IPS DF 6.9 (cell line): Measurements from ENCODE around the gene MAN2A1.

ENCODE experiments used
- DNase-seq: peaks from one replicate; pipeline ENCODE4 v3.0.0-alpha.2; 2013; ENCODE audit warnings: low read depth, low spot score
- H3K27ac ChIP-seq: one replicate; pipeline ENCODE4 v1.5.1; 2013; ENCODE audit warnings: low read length, control low read depth
- H3K27me3 ChIP-seq: 2 replicates; pipeline ENCODE4 v1.6.1; 2013; ENCODE audit warnings: mild to moderate bottlenecking, low read length; ENCODE audit not compliant: control insufficient read depth, insufficient read depth
- H3K36me3 ChIP-seq: 2 replicates; pipeline ENCODE4 v1.6.1; 2013; ENCODE audit warnings: low read length; ENCODE audit not compliant: control insufficient read depth, insufficient read depth
- H3K4me1 ChIP-seq: 2 replicates; pipeline ENCODE4 v1.6.1; 2013; ENCODE audit warnings: low read length; ENCODE audit not compliant: control insufficient read depth, insufficient read depth
- H3K4me3 ChIP-seq: 2 replicates; pipeline ENCODE4 v1.5.1; 2013; ENCODE audit warnings: mild to moderate bottlenecking, low read length
- H3K9me3 ChIP-seq: 2 replicates; pipeline ENCODE4 v1.6.1; 2013; ENCODE audit warnings: low read length, inconsistent platforms; ENCODE audit not compliant: control insufficient read depth, insufficient read depth
- WGBS: extraction: QIAGEN DNeasy Blood & Tissue Kit; methylation state at CpG from one replicate; pipeline ENCODE4 v1.1.7; 2013; ENCODE audit warnings: mixed read lengths, missing lambda C conversion rate; ENCODE audit not compliant: insufficient read length, insufficient coverage; 5-methylcytosine and 5-hydroxymethylcytosine counted together

Gene MAN2A1

GRCh38 chr5:109899163-109899535, 209.4 kb downstream of the MAN2A1 start:
- Histone ChIP-seq H3K4me3 (no peak overlapping the region), H3K4me1 (no peaks in the 10 kb centered on the region), H3K9me3 (no peaks in the 10 kb centered on the region), H3K36me3 (no peaks in the 10 kb centered on the region), H3K27me3 (no peaks in the 10 kb centered on the region), H3K27ac (no peak overlapping the region)
- no CpG with 5 or more reads among the region's 8 CpGs for WGBS
- DNase-seq = no peak

- H3K4me3 ChIP-seq = no peak overlapping the region
- H3K4me1 ChIP-seq = no peaks in the 10 kb centered on the region
- H3K27me3 ChIP-seq = no peaks in the 10 kb centered on the region
- H3K36me3 ChIP-seq = no peaks in the 10 kb centered on the region
- no peaks in the 10 kb centered on the region for H3K9me3 ChIP-seq
- WGBS = no CpG with 5 or more reads among the region's 3 CpGs
- no peak overlapping the region for H3K27ac ChIP-seq
- DNase-seq = no peak
These were observed 210.7 kb downstream of the MAN2A1 start for GRCh38 chr5:109900461-109900860.

- Histone ChIP-seq H3K27ac (no peak overlapping the region), H3K36me3 (no peaks in the 10 kb centered on the region), H3K27me3 (no peaks in the 10 kb centered on the region), H3K9me3 (no peaks in the 10 kb centered on the region), H3K4me1 (no peaks in the 10 kb centered on the region), H3K4me3 (no peak overlapping the region)
- no CpG with 5 or more reads among the region's 3 CpGs for WGBS
- DNase-seq = no peak
These were observed 211.3 kb downstream of the MAN2A1 start for GRCh38 chr5:109900911-109901627.

GRCh38 chr5:109901628-109901981, 211.9 kb downstream of the MAN2A1 start:
- H3K4me3 ChIP-seq = no peak overlapping the region
- no peak overlapping the region for H3K27ac ChIP-seq
- no peaks in the 10 kb centered on the region for H3K4me1 ChIP-seq
- no peaks in the 10 kb centered on the region for H3K27me3 ChIP-seq
- DNase-seq = no peak
- H3K36me3 ChIP-seq = no peaks in the 10 kb centered on the region
- no CpG with 5 or more reads among the region's 1 CpG for WGBS
- no peaks in the 10 kb centered on the region for H3K9me3 ChIP-seq

- no peaks in the 10 kb centered on the region for H3K36me3 ChIP-seq
- no peaks in the 10 kb centered on the region for H3K9me3 ChIP-seq
- no peak overlapping the region for H3K27ac ChIP-seq
- no CpG with 5 or more reads among the region's 2 CpGs for WGBS
- H3K4me1 ChIP-seq = no peaks in the 10 kb centered on the region
- H3K4me3 ChIP-seq = no peak overlapping the region
- no peak for DNase-seq
- no peaks in the 10 kb centered on the region for H3K27me3 ChIP-seq
These were observed 213.3 kb downstream of the MAN2A1 start for GRCh38 chr5:109903061-109903460.

GRCh38 chr5:109905906-109906305, 216.2 kb downstream of the MAN2A1 start:
- Histone ChIP-seq H3K4me1 (no peaks in the 10 kb centered on the region), H3K27me3 (no peaks in the 10 kb centered on the region), H3K36me3 (no peaks in the 10 kb centered on the region), H3K27ac (no peak overlapping the region), H3K4me3 (no peak overlapping the region), H3K9me3 (no peaks in the 10 kb centered on the region)
- DNase-seq = no peak
- WGBS = no CpG with 5 or more reads among the region's 1 CpG

- no peak for DNase-seq
- H3K4me1 ChIP-seq = no peaks in the 10 kb centered on the region
- no CpG with 5 or more reads among the region's 3 CpGs for WGBS
- no peak overlapping the region for H3K4me3 ChIP-seq
- no peak overlapping the region for H3K27ac ChIP-seq
- no peaks in the 10 kb centered on the region for H3K27me3 ChIP-seq
- H3K36me3 ChIP-seq = no peaks in the 10 kb centered on the region
- H3K9me3 ChIP-seq = no peaks in the 10 kb centered on the region
These were observed 217.5 kb downstream of the MAN2A1 start for GRCh38 chr5:109907189-109907588.

- H3K27me3 ChIP-seq = no peaks in the 10 kb centered on the region
- no peaks in the 10 kb centered on the region for H3K9me3 ChIP-seq
- DNase-seq = no peak
- H3K27ac ChIP-seq = no peak overlapping the region
- WGBS = no CpG with 5 or more reads among the region's 2 CpGs
- H3K36me3 ChIP-seq = no peaks in the 10 kb centered on the region
- H3K4me3 ChIP-seq = no peak overlapping the region
- H3K4me1 ChIP-seq = no peaks in the 10 kb centered on the region
These were observed 218.0 kb downstream of the MAN2A1 start for GRCh38 chr5:109907731-109908130.

GRCh38 chr5:109908366-109908765, 218.6 kb downstream of the MAN2A1 start:
- no CpG with 5 or more reads among the region's 3 CpGs for WGBS
- H3K36me3 ChIP-seq = no peaks in the 10 kb centered on the region
- H3K4me3 ChIP-seq = no peak overlapping the region
- H3K27ac ChIP-seq = no peak overlapping the region
- H3K9me3 ChIP-seq = no peaks in the 10 kb centered on the region
- no peaks in the 10 kb centered on the region for H3K4me1 ChIP-seq
- DNase-seq = no peak
- H3K27me3 ChIP-seq = no peaks in the 10 kb centered on the region

- H3K36me3 ChIP-seq = no peaks in the 10 kb centered on the region
- no peaks in the 10 kb centered on the region for H3K27me3 ChIP-seq
- no peak for DNase-seq
- no peaks in the 10 kb centered on the region for H3K9me3 ChIP-seq
- WGBS = no CpG with 5 or more reads among the region's 5 CpGs
- H3K4me1 ChIP-seq = no peaks in the 10 kb centered on the region
- no peak overlapping the region for H3K27ac ChIP-seq
- no peak overlapping the region for H3K4me3 ChIP-seq
These were observed 221.1 kb downstream of the MAN2A1 start for GRCh38 chr5:109910874-109911273.

- WGBS = no CpG with 5 or more reads among the region's 3 CpGs
- no peak overlapping the region for H3K4me3 ChIP-seq
- no peak overlapping the region for H3K27ac ChIP-seq
- no peak for DNase-seq
- H3K4me1 ChIP-seq = no peaks in the 10 kb centered on the region
- H3K27me3 ChIP-seq = no peaks in the 10 kb centered on the region
- H3K9me3 ChIP-seq = no peaks in the 10 kb centered on the region
- no peaks in the 10 kb centered on the region for H3K36me3 ChIP-seq
These were observed 222.0 kb downstream of the MAN2A1 start for GRCh38 chr5:109911731-109912130.
